SU-DHL-6 (cell line): ENCODE data around the gene PI16.

Source experiments
- CTCF ChIP-seq: fragments of 200-600 bp; sonication (generic); IDR thresholded peaks from one replicate; pipeline ENCODE4 v1.5.1; 2017; ENCODE audit warnings: antibody characterized with exemption, mild to moderate bottlenecking, low read length, moderate library complexity; ENCODE audit not compliant: insufficient read depth, poor library complexity, severe bottlenecking
- EZH2phosphoT487 ChIP-seq: fragments of 200-600 bp; sonication (generic), shearing (Covaris generic); conservative IDR thresholded peaks from 2 replicates; pipeline ENCODE4 v1.6.1; 2018; ENCODE audit warnings: mild to moderate bottlenecking, antibody characterized with exemption, low read length, moderate library complexity, mixed read lengths

DNA sequence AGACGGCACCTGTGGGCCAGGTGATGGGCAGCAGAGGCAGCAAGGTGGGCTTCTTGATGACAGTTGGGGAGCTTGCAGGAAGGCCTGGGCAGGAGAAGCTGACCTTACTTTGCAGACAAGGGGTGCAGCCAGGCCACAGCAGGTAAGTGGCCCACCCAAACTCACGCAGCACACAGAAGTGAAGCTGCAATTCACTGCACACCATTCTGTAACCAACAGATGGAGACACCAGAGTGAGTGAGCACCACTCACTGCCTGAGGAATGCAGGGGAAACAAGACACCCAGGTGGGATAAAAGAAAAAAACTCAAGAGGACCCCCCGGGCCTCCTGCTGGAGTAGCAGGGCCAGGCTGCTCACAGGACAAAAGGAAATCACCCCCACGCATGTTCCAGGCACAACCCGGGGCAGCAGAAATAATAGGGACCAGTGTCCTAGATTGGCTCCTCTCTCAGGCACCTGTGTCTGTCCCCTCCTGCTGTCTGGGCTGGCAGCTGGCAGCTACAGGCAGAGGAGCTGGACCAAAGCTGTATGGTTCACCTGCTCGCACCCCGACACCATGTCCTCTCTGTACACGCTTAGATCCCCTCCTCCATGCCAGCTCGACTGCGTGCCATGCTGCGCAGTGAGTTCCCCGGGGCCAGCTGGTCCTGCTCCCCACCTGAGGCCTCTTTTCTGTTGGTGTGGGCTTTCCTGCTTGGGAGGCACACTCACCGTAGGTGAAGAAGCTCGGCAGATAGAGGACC lies 26.5 kb downstream of the PI16 start:
- TF ChIP-seq CTCF (no peak), EZH2phosphoT487 (no peak)
